Neural cell (in vitro differentiated cells): ENCODE results near the gene ATF6.

Experiments
- RAD21 ChIP-seq: fragments of 450-650 bp; conservative IDR thresholded peaks from 2 replicates; pipeline ENCODE4 v1.6.1; 2014; ENCODE audit warnings: antibody characterized with exemption, mild to moderate bottlenecking, moderate library complexity
- TAF1 ChIP-seq: IDR thresholded peaks from 2 replicates; pipeline ENCODE4 v1.6.1; 2012; ENCODE audit warnings: low read depth
- TF ChIP-seq, protein P1 (sequence below): IDR thresholded peaks from 2 replicates; pipeline ENCODE4 v1.6.1; 2012; ENCODE audit warnings: borderline replicate concordance

- TF ChIP-seq, protein P1, sequence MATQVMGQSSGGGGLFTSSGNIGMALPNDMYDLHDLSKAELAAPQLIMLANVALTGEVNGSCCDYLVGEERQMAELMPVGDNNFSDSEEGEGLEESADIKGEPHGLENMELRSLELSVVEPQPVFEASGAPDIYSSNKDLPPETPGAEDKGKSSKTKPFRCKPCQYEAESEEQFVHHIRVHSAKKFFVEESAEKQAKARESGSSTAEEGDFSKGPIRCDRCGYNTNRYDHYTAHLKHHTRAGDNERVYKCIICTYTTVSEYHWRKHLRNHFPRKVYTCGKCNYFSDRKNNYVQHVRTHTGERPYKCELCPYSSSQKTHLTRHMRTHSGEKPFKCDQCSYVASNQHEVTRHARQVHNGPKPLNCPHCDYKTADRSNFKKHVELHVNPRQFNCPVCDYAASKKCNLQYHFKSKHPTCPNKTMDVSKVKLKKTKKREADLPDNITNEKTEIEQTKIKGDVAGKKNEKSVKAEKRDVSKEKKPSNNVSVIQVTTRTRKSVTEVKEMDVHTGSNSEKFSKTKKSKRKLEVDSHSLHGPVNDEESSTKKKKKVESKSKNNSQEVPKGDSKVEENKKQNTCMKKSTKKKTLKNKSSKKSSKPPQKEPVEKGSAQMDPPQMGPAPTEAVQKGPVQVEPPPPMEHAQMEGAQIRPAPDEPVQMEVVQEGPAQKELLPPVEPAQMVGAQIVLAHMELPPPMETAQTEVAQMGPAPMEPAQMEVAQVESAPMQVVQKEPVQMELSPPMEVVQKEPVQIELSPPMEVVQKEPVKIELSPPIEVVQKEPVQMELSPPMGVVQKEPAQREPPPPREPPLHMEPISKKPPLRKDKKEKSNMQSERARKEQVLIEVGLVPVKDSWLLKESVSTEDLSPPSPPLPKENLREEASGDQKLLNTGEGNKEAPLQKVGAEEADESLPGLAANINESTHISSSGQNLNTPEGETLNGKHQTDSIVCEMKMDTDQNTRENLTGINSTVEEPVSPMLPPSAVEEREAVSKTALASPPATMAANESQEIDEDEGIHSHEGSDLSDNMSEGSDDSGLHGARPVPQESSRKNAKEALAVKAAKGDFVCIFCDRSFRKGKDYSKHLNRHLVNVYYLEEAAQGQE = no peak
- TF ChIP-seq TAF1 (no peak), RAD21 (no peak)
These were observed 46.9 kb upstream of the ATF6 start for GRCh38 chr1:161719325-161719611.
